Esophagus squamous epithelium (tissue), 4 donors: ENCODE data around the gene HPN.

ENCODE experiments used
- CTCF ChIP-seq, 6 experiments: fragments of 450-650 bp in 4 of 6; fragments of 200-600 bp in 2 of 6; sonication (generic) in 2 of 6; IDR thresholded peaks; one replicate each; pipeline ENCODE4 v1.5.1; 2016 to 2019; ENCODE audit warnings: antibody characterized with exemption in 6 of 6, mild to moderate bottlenecking in 4 of 6, moderate library complexity in 4 of 6
- POLR2A ChIP-seq, 4 donors: fragments of 450-650 bp; IDR thresholded peaks; one replicate each; pipeline ENCODE4 v1.6.1; 2017; ENCODE audit warnings: antibody characterized with exemption in 4 of 4, mild to moderate bottlenecking in 4 of 4, moderate library complexity in 3 of 4

GRCh38 chr19:35069696-35070095 is 28.2 kb downstream of the HPN start:
- no peak for TF ChIP-seq CTCF (IDR thresholded peaks at IDR 0.05)
- TF ChIP-seq POLR2A (IDR thresholded peaks at IDR 0.05) = no peak
